Measurements from ENCODE around the gene BCR.
"Not testable (repeated sequence)": the region's sequence is repeated elsewhere in the genome, so short reads cannot be mapped to it uniquely, and the experiment has no call there.

Gene BCR

GRCh38 chr22:23291806-23292452, 111.6 kb downstream of the BCR start:
- FAIRE-seq, result no peak

GRCh38 chr22:23292453-23293350, 112.4 kb downstream of the BCR start:
- no peak for FAIRE-seq

DNA sequence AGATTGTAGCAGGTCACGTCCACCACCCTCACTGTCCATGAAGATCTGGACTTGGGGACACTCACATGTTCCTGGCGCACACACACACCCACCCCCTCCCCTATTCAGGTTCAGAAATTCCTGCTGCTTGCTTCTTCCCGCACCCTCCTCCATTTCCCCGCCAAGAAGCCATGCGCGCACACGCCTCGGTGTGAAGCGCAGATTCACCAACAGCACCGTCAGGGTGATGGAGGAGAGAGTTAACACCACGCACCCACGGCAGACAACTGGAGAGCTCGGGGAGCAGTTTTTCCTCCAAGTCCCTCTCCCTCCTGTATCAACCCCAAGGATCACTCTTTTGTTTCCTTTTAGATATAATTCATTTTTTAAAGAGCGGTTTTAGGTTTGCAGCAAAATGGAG, 113.4 kb downstream of the BCR start:
- FAIRE-seq, result no peak

- FAIRE-seq, result no peak
Observed at GRCh38 chr22:23294221-23294620, 113.9 kb downstream of the BCR start.

- no peak for FAIRE-seq
Observed at GRCh38 chr22:23300476-23300875, 120.2 kb downstream of the BCR start.

- FAIRE-seq, result no peak
Observed at GRCh38 chr22:23301591-23301990, 121.3 kb downstream of the BCR start.

DNA sequence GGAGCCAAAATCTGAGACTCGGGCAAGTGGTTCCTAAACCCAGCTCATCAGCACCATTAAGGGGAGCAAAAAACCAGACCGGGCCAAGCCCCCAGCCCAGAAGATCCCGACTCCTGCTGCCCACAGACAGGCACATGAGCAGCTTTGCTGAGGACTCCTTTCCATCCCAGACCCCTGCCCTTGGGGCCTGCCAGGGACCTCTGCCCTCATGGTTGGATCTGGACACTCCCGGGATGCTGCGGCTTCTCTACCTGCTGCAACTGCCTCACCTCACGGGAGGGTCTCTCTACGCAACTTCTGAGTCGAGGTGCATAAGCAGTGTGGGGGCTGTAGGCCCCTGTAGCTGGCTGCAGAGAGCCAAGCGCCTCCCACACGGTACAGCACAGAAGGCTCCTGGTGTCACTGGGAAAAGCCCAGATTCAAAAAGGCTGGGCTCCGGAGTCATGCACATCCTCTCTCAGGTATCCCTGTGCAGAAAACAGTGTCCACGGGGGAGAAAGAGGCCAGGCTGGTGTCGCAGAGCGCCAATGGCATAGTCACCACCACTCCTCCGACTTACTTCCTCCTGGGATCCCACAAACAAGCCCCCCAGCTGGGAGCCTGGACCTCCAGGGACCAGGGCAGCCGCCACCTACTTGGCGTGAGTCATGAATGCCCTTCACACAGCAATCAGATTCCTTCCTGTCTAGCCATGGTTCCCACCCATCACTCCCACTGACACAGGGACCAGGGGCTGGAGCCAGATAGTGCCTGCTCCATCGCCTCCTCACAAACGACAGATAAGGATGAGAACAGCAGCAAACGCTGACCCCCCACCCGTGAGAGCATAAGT, 122.1 kb downstream of the BCR start:
- no peak for FAIRE-seq

GRCh38 chr22:23305321-23305910, 125.1 kb downstream of the BCR start:
- no peak for FAIRE-seq

GRCh38 chr22:23305922-23306374, 125.6 kb downstream of the BCR start:
- no peak for FAIRE-seq

DNA sequence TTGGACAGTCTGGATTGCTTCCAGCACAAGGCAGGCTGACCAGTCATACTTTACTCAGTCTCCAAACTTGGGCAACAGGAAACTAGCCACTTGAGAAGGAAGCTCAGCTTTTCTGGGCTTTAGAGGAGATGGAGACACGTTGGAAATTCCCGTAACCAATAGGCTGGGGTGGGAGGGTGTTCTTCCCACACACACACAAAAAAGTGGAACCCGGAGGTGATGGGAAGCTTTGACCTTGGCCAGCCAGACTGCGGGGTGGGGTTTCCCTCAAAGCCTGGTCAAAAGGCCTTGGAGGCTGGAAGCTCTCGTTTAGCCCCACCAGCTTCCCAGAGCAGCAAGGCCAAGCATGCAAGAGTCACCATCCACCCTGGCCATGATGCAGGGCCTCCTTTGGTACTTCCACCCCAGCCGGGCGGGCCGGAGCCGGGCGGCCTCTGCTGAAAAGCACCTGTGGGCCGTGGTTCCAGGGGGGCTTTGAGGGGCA, 126.2 kb downstream of the BCR start:
- FAIRE-seq, result no peak

DNA sequence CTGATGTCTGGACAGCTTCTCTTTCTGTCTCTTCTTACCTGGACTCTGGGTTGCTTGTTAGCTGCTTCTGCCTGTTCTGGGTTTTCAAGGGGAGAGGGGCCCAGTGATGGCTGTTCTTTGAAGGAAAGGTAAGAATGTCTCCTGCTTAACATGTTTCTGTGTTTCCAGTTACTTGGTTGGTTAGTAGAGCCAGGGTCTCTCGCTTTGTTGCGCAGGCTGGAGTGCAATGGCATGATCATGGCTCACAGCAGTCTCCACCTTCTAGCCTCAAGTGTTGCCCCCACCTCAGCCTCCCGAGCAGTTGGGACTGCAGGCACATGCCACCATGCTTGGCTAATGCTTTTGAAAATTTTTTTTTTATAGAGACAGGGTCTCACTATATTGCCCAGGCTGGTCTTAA, 126.6 kb downstream of the BCR start:
- FAIRE-seq, result no peak

GRCh38 chr22:23307511-23307910, 127.2 kb downstream of the BCR start:
- not testable (repeated sequence) for FAIRE-seq

DNA sequence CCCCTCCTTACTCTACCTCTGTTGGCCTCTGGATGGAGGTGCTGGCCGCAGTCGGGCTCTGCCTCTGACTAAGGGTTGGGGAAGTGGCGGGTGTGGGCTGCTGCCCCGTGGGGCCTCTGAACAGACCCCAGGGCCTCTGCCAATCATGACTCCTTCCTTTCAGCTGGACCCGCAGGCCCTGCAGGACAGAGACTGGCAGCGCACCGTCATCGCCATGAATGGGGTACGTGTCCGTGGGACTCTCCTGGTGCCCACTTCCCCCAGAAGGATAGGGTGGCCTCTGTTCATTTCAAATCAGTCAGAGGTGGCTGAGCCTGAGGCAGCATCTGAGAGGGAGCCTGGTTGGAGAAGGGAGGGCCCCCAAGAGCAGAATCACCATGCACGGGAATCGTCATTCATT, 129.0 kb downstream of the BCR start:
- FAIRE-seq, result not testable (repeated sequence)

DNA sequence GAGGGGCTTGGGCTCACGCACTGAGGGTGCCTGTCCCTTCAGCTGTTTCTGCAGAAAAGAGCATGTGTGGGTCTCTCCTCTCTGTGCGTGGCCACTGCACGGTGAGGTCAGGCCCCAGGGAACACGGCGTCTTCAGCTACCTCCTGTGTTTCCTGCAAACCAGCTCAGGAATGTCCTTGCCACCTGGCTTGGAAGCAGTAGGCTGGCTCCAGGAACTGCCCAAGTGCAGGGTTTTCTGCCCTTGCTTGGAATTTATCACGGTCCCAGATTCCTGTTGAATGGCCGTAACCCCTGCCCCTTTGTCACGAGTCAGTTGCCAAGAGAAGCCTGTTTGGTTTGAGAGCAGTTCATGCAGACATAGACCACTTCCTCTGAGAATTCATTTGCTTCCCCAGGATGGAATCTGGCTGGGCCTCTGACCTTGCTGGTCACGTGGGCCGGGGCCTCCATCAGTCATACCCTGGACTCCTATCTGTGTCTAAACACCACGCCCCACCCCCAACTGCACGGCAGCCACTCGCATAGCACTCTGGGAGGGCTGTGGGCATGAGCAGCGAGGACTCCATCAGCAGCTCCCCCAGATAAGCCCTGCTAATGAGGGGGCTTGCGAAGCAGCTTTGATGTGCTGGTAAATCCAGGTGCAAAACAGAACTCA, 130.3 kb downstream of the BCR start:
- not testable (repeated sequence) for FAIRE-seq

GRCh38 chr22:23311635-23312420, 131.5 kb downstream of the BCR start:
- not testable (repeated sequence) for FAIRE-seq

DNA sequence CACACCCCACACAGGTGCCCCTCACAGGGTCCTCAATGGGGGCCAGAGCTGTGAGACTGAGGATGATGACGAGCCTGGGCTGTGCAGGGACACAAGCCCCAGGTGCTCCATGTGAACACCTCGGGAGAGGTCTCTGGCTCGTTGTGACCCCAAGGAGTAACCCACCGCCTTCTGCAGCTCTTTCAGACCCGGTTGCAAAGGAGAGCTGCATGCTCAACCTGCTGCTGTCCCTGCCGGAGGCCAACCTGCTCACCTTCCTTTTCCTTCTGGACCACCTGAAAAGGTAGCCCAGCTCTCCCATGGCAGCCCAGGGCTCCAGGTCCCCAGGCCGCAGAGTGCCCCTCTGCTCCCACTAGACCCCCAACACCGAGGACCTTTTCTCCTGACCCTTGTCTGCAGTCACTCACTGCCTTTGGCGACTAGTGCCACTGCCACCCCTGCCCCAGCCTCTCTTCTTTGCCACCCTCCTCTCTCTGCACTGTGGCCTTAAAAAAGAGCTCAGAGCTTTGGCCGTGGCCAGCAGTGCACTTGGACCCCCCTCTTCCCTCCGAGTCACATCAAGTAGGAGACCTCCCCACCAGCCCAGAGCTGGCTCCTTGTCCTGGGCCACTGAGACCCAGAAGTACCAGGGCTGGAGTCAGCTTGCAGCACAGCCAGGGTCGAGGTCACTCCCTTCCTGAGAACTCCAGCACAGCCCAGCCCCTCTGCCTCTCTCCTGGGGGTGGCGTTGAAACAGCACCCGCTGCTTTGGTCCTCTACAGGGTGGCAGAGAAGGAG, 133.7 kb downstream of the BCR start:
- FAIRE-seq, result no peak

DNA sequence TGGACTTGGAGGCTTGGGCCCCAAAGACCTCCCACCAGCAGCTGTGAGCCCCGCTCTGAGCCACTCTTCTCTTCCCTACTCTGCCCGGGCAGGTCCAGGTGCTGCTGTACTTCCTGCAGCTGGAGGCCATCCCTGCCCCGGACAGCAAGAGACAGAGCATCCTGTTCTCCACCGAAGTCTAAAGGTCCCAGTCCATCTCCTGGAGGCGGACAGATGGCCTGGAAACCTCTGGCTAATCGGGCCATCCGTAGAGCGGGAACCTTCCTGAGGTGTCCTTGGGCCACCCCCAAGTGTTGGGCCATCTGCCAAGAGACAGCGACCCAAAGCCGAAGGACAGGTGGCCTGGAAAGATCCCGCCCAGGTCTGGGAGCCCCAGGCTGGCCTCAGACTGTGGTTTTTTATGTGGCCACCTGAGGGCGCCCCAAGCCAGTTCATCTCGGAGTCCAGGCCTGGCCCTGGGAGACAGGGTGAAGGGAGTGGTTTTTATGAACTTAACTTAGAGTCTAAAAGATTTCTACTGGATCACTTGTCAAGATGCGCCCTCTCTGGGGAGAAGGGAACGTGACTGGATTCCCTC, 135.1 kb downstream of the BCR start:
- FAIRE-seq, result no peak

GRCh38 chr22:23316596-23316995, 136.3 kb downstream of the BCR start:
- FAIRE-seq, result not testable (repeated sequence)

DNA sequence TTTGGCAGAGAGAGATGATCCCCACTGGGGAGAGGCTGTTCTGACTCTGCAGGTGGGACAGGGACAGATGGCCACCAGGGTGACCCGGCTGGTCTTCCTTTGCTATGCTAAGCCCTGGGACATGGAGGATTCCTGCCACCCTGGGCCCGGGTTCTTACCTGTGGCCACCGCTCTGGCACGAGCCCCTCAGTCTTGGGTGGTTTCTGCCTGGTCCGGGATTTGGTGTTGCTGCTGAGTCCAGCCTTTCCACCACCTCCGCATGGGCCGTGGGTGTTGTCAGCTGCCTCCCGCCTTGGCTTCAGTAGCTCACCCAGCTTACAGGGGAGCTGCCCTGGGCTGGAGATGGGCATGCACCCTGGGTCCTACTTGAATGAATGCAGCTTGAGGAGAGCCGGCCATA, 138.0 kb downstream of the BCR start:
- not testable (repeated sequence) for FAIRE-seq

DNA sequence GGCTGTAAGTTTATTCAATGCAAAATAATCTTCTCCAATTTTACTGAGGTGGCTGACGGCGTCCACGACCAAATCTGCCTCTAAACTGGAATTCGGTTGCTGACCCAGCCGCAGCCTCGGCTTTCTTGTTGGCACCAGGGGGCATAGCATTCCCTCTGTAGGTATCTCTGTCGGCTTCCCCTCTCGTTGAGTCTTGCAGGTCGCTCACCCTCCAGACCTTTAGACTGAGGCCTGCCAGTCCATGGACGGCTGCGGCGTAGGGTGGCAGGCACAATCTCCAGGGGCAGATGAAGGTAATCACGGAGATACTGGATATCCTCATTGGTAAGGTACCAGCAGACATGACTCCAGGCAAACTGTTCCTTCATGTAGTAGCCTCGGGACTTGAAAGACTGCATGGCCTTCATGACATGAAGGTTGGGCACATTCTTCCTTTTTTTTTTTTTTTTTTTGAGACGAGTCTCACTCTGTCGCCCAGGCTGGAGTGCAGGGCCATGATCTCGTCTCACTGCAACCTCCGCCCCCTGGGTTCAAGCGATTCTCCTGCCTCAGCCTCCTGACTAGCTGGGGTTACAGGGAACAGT, 142.3 kb downstream of the BCR start:
- FAIRE-seq, result not testable (repeated sequence)
